H1 (cell line): ENCODE measurements around the gene FRRS1L. TPM values are rescaled to one million over a fixed set of nuclear protein-coding genes. Genes with fewer than 3 reads are reported as not detected.

ENCODE experiments used
- CTCF ChIA-PET: fragments of 300-600 bp; sonication (Branson Sonifier 250); formaldehyde crosslinking; loops from one replicate; lab custom pipeline; 2021; ENCODE audit not compliant: partially characterized antibody; lab: Charles Lee
- POLR2A ChIA-PET: fragments of 300-600 bp; sonication (Branson Sonifier 250); formaldehyde crosslinking; loops from one replicate; lab custom pipeline; 2021; ENCODE audit warnings: inconsistent platforms; ENCODE audit not compliant: partially characterized antibody; lab: Charles Lee
- DNase-seq, 2 experiments: peaks; one replicate each; pipeline versions ENCODE4 v3.0.0 to v3.0.0-alpha.2; 2010 to 2022; ENCODE audit warnings: low spot score in 2 of 2, low read depth in 1 of 2, mixed read lengths in 1 of 2
- FAIRE-seq: peaks from 2 replicates; lab custom pipeline; 2011; peaks lifted over from hg19 to GRCh38; lab: Jason Lieb, UNC
- H2AFZ ChIP-seq: 2 replicates; pipeline ENCODE4 v1.8.1; 2012; ENCODE audit warnings: low read length, inconsistent platforms
- H2AK5ac ChIP-seq: 2 replicates; pipeline ENCODE4 v1.6.1; 2013; ENCODE audit warnings: low read depth, low read length
- H2BK120ac ChIP-seq: replicated peaks from 2 replicates; pipeline ENCODE3; 2013; ENCODE audit warnings: low read depth, low read length, inconsistent platforms
- H2BK12ac ChIP-seq: 2 replicates; pipeline ENCODE4 v1.6.1; 2013; ENCODE audit warnings: low read depth, low read length
- H2BK15ac ChIP-seq: 2 replicates; pipeline ENCODE4 v1.6.1; 2013; ENCODE audit warnings: low read length
- H2BK20ac ChIP-seq: 2 replicates; pipeline ENCODE4 v1.6.1; 2013; ENCODE audit warnings: low read length
- H2BK5ac ChIP-seq: 2 replicates; pipeline ENCODE4 v1.6.1; 2013; ENCODE audit warnings: low read depth, low read length
- H3K14ac ChIP-seq: 2 replicates; pipeline ENCODE4 v1.6.1; 2013; ENCODE audit warnings: inconsistent platforms; ENCODE audit not compliant: insufficient read length
- H3K18ac ChIP-seq: 2 replicates; pipeline ENCODE4 v1.6.1; 2013; ENCODE audit warnings: low read length; ENCODE audit errors: extremely low read depth
- H3K23ac ChIP-seq: 2 replicates; pipeline ENCODE4 v1.6.1; 2013; ENCODE audit warnings: inconsistent platforms; ENCODE audit not compliant: insufficient read length
- H3K23me2 ChIP-seq: 2 replicates; pipeline ENCODE4 v1.6.1; 2013; ENCODE audit warnings: low read depth, low read length
- H3K27ac ChIP-seq: 2 replicates; pipeline ENCODE4 v1.6.1; 2011; ENCODE audit warnings: low read depth, low read length, inconsistent platforms
- H3K27me3 ChIP-seq, 4 experiments: replicated peaks in 1 of 4; 1 replicate in 1 of 4; 2 replicates in 3 of 4; pipeline versions ENCODE4 v1.6.1 to v1.8.1; 2011 to 2013; ENCODE audit warnings: low read length in 3 of 4, mild to moderate bottlenecking in 3 of 4, inconsistent platforms in 2 of 4, mixed read lengths in 2 of 4, moderate library complexity in 1 of 4; ENCODE audit not compliant: control insufficient read depth in 3 of 4, insufficient read depth in 3 of 4; ENCODE audit errors: extremely low read depth in 1 of 4
- H3K36me3 ChIP-seq, 4 experiments: 2 replicates each; pipeline versions ENCODE4 v1.6.1 to v1.8.1; 2011 to 2013; ENCODE audit warnings: mild to moderate bottlenecking in 4 of 4, low read length in 3 of 4, moderate library complexity in 2 of 4, control low read depth in 1 of 4, inconsistent platforms in 1 of 4; ENCODE audit not compliant: insufficient read depth in 4 of 4, control insufficient read depth in 2 of 4
- H3K4ac ChIP-seq: replicated peaks from 2 replicates; pipeline ENCODE3; 2013; ENCODE audit warnings: low read length, low read depth, mixed read lengths, inconsistent platforms; ENCODE audit not compliant: insufficient read length
- H3K4me1 ChIP-seq, 4 experiments: replicated peaks in 1 of 4; 1 replicate in 1 of 4; 2 replicates in 3 of 4; pipeline versions ENCODE4 v1.6.1 to v1.8.1; 2011 to 2013; ENCODE audit warnings: low read length in 3 of 4, inconsistent platforms in 2 of 4, mixed read lengths in 1 of 4; ENCODE audit not compliant: insufficient read depth in 4 of 4, control insufficient read depth in 3 of 4
- H3K4me2 ChIP-seq, 2 experiments: 2 replicates each; pipeline versions ENCODE4 v1.6.1 to v1.8.1; 2011 to 2013; ENCODE audit warnings: low read depth in 2 of 2, low read length in 2 of 2, control low read depth in 1 of 2, inconsistent platforms in 1 of 2, mild to moderate bottlenecking in 1 of 2; ENCODE audit not compliant: insufficient read depth in 1 of 2
- H3K4me3 ChIP-seq, 4 experiments: fragments of 200-600, 300-600 bp in 1 of 4; sonication (generic), shearing (Covaris generic), sonication (Bioruptor Twin) in 1 of 4; 2 replicates each; pipeline versions ENCODE4 v1.5.1 to v1.8.1; 2011 to 2016; ENCODE audit warnings: low read length in 4 of 4, low read depth in 3 of 4, control low read depth in 2 of 4, inconsistent platforms in 2 of 4, mild to moderate bottlenecking in 2 of 4, mixed read lengths in 1 of 4, moderate library complexity in 1 of 4; ENCODE audit not compliant: insufficient read depth in 2 of 4; ENCODE audit errors: extremely low read depth in 1 of 4
- H3K56ac ChIP-seq: replicated peaks from 2 replicates; pipeline ENCODE3; 2013; ENCODE audit warnings: low read depth, mild to moderate bottlenecking, mixed read lengths, low read length, inconsistent platforms; ENCODE audit not compliant: insufficient read length
- H3K79me1 ChIP-seq: 2 replicates; pipeline ENCODE4 v1.6.1; 2013; ENCODE audit warnings: low read depth, low read length, control low read depth
- H3K79me2 ChIP-seq, 2 experiments: 2 replicates each; pipeline versions ENCODE4 v1.6.1 to v1.8.1; 2012 to 2013; ENCODE audit warnings: low read length in 2 of 2, mild to moderate bottlenecking in 2 of 2, inconsistent platforms in 1 of 2; ENCODE audit not compliant: insufficient read depth in 2 of 2, control insufficient read depth in 1 of 2
- H3K9ac ChIP-seq, 4 experiments: replicated peaks in 1 of 4; 1 replicate in 1 of 4; 2 replicates in 3 of 4; pipeline versions ENCODE4 v1.6.1 to v1.8.1; 2011 to 2013; ENCODE audit warnings: low read depth in 3 of 4, low read length in 3 of 4, control low read depth in 2 of 4, mild to moderate bottlenecking in 2 of 4, moderate library complexity in 2 of 4, inconsistent platforms in 1 of 4; ENCODE audit errors: extremely low read depth in 1 of 4
- H3K9me3 ChIP-seq, 2 experiments: 2 replicates each; pipeline versions ENCODE4 v1.6.1 to v1.8.1; 2012 to 2013; ENCODE audit warnings: mild to moderate bottlenecking in 2 of 2, moderate library complexity in 2 of 2, control low read depth in 1 of 2, inconsistent platforms in 1 of 2, low read depth in 1 of 2, low read length in 1 of 2, mixed read lengths in 1 of 2; ENCODE audit not compliant: insufficient read depth in 2 of 2
- H4K20me1 ChIP-seq, 2 experiments: replicated peaks in 1 of 2; 2 replicates each; pipeline versions ENCODE3 to v1.8.1; 2011 to 2013; ENCODE audit warnings: inconsistent platforms in 2 of 2, low read length in 2 of 2, mild to moderate bottlenecking in 1 of 2; ENCODE audit not compliant: insufficient read depth in 2 of 2, control insufficient read depth in 1 of 2
- H4K5ac ChIP-seq: 2 replicates; pipeline ENCODE4 v1.6.1; 2013; ENCODE audit warnings: low read length, low read depth, mixed read lengths, inconsistent platforms; ENCODE audit not compliant: insufficient read length
- H4K8ac ChIP-seq: 2 replicates; pipeline ENCODE4 v1.8.0; 2013; ENCODE audit warnings: mild to moderate bottlenecking, moderate library complexity, low read length, inconsistent platforms; ENCODE audit not compliant: insufficient read depth; ENCODE audit errors: extremely low read depth
- H4K91ac ChIP-seq: replicated peaks from 2 replicates; pipeline ENCODE3; 2013; ENCODE audit warnings: low read length, mixed read lengths, inconsistent platforms; ENCODE audit not compliant: insufficient read length
- CEBPB ChIP-seq: IDR thresholded peaks from 2 replicates; pipeline ENCODE4 v1.6.1; 2012; ENCODE audit warnings: low read depth, low read length
- GABPA ChIP-seq: IDR thresholded peaks from 2 replicates; pipeline ENCODE4 v1.6.1; 2011; ENCODE audit warnings: mild to moderate bottlenecking, low read length, moderate library complexity, borderline replicate concordance; ENCODE audit not compliant: insufficient read depth
- KDM4A ChIP-seq: IDR thresholded peaks from one replicate; pipeline ENCODE4 v1.7.1; 2012; ENCODE audit warnings: low read depth, mild to moderate bottlenecking, moderate library complexity, low read length, inconsistent platforms; ENCODE audit not compliant: severe bottlenecking
- MAFK ChIP-seq: IDR thresholded peaks from 2 replicates; pipeline ENCODE4 v1.6.1; 2012; ENCODE audit warnings: low read depth, mild to moderate bottlenecking, improper control_type of control experiment, low read length
- NANOG ChIP-seq: IDR thresholded peaks from 2 replicates; pipeline ENCODE4 v1.6.1; 2011; ENCODE audit warnings: low read length, low read depth, mild to moderate bottlenecking, inconsistent platforms; ENCODE audit not compliant: insufficient read depth, poor library complexity, severe bottlenecking
- POU5F1 ChIP-seq: IDR thresholded peaks from 2 replicates; pipeline ENCODE4 v1.6.1; 2011; ENCODE audit warnings: low read depth, mild to moderate bottlenecking, low read length, moderate library complexity
- RFX5 ChIP-seq: IDR thresholded peaks from 2 replicates; pipeline ENCODE4 v1.6.1; 2011; ENCODE audit warnings: low read depth, low read length, improper control_type of control experiment, borderline replicate concordance
- TAF1 ChIP-seq: IDR thresholded peaks from 2 replicates; pipeline ENCODE4 v1.6.1; 2011; ENCODE audit warnings: mild to moderate bottlenecking, low read depth, low read length
- USF2 ChIP-seq: IDR thresholded peaks from 2 replicates; pipeline ENCODE4 v1.6.1; 2011; ENCODE audit warnings: low read length, improper control_type of control experiment
- ZNF274 ChIP-seq: IDR thresholded peaks from 2 replicates; pipeline ENCODE4 v1.7.0; 2012; ENCODE audit warnings: low read length, borderline replicate concordance; ENCODE audit errors: extremely low read depth
- WGBS, 2 experiments: shearing (Covaris generic) in 1 of 2; methylation state at CpG; one replicate each; pipeline versions ENCODE4 v1.1.6 to v1.1.7; 2013 to 2015; ENCODE audit warnings: low lambda C conversion rate in 2 of 2, mixed read lengths in 2 of 2, inconsistent platforms in 1 of 2, low coverage in 1 of 2, missing lambda C conversion rate in 1 of 2; ENCODE audit not compliant: insufficient replicate concordance in 2 of 2, insufficient coverage in 1 of 2, insufficient read length in 1 of 2; ENCODE audit errors: extremely low coverage in 1 of 2, missing lambda C conversion rate in 1 of 2; 5-methylcytosine and 5-hydroxymethylcytosine counted together
- polyA plus RNA-seq, 7 experiments: library from polyadenylated mRNA; depleted of rRNA in 3 of 7; stranded (reverse) in 5 of 7; unstranded in 2 of 7; fragments of >200 nt in 5 of 7; fragments of 200-250 nt in 2 of 7; gene quantifications; 1 replicate in 5 of 7; 2 replicates in 1 of 7; 4 replicates in 1 of 7; pipeline versions ENCODE4 v1.2.1 to v1.2.3, GENCODE V29; 2011 to 2013; ENCODE audit warnings: missing spikeins in 2 of 7, mixed read lengths in 2 of 7
- total RNA-seq: library from RNA; stranded (reverse); fragmentation: NEBNext Ultra II Directional; extraction: Animal tissue kit (Norgen Biotek cat#: 25700); gene quantifications from 2 replicates; pipeline ENCODE4 v1.2.1, GENCODE V29; 2021

The FRRS1L gene
- total and polyA plus RNA-seq, 2 of the 8 experiments (the other 6 are each of a cell fraction or from before 2014, with no cell fraction given) = 1.0 to 2.2 TPM

GRCh38 chr9:109098960-109099308 lies 68.1 kb downstream of the FRRS1L start:
- H4K20me1 ChIP-seq = peaks cover 11 to 28% of the 10 kb centered on the region in 2 experiments
- DNase-seq (no peak), FAIRE-seq (no peak)

More at GRCh38 chr9:109098960-109099308, 68.1 kb downstream of the FRRS1L start:
- Histone ChIP-seq H3K56ac (no peak overlapping the region), H4K91ac (no peak overlapping the region), H3K14ac (no peak overlapping the region), H3K79me2 (peaks cover 3 to 98% of the 10 kb centered on the region in 2 experiments; a peak in 3 of 4 replicates), H4K5ac (no peak overlapping the region), H3K23ac (no peak overlapping the region), H3K4me3 (no peak overlapping the region), H2BK120ac (no peak overlapping the region), H2BK15ac (no peak overlapping the region), H3K18ac (no peak overlapping the region), H3K4ac (no peak overlapping the region), H3K9me3 (no peaks in the 10 kb centered on the region), H2AK5ac (no peak overlapping the region), H3K9ac (no peak overlapping the region), H2BK12ac (no peak overlapping the region), H3K27ac (no peak overlapping the region), H3K23me2 (no peaks in the 10 kb centered on the region), H2BK20ac (no peak overlapping the region), H3K4me2 (0 out of 4 replicates have a peak overlapping the region, but pooled peaks of 1 of the 2 experiments have one; percentile 8), H4K8ac (no peak overlapping the region), H2BK5ac (no peak overlapping the region), H3K27me3 (no peaks in the 10 kb centered on the region), H3K36me3 (peaks cover 0 to 9% (median 4%) of the 10 kb centered on the region in 4 experiments; a peak in 3 of 8 replicates), H3K79me1 (peaks cover 8% of the 10 kb centered on the region), H2AFZ (no peak overlapping the region), H3K4me1 (peaks cover 2 to 11% (median 5%) of the 10 kb centered on the region in 4 experiments; a peak in 5 of 7 replicates)
- WGBS, 2 experiments = 84% methylated on average over 2 of the region's 2 CpGs; no CpG with 5 or more reads in 1 of the 2 experiments
- CTCF ChIA-PET = no interaction called here
- TF ChIP-seq MAFK (no peak), RFX5 (no peak), NANOG (no peak), KDM4A (no peak), POU5F1 (no peak), USF2 (no peak), TAF1 (no peak), CEBPB (no peak), ZNF274 (no peak), GABPA (no peak)
- POLR2A ChIA-PET = interaction anchor here (1.0 to 2.2 kb wide), 2 partner anchors 20 to 25 kb away, joined by 3 to 11 read pairs; partner anchors contain the start of gene TMEM245
